D721Med (cell line): ENCODE data around the gene FOXD1.

Experiments used
- DNase-seq: peaks from one replicate; pipeline ENCODE4 v3.0.0; 2011; ENCODE audit warnings: low spot score; ENCODE audit not compliant: insufficient read length
- FAIRE-seq: peaks from 2 replicates; lab custom pipeline; 2011; peaks lifted over from hg19 to GRCh38; lab: Jason Lieb, UNC
- CTCF ChIP-seq: IDR thresholded peaks from 2 replicates; pipeline ENCODE4 v1.5.1; 2012; ENCODE audit warnings: mild to moderate bottlenecking, control low read depth; ENCODE audit not compliant: insufficient read depth; ENCODE audit errors: missing control alignments

The FOXD1 gene

DNA sequence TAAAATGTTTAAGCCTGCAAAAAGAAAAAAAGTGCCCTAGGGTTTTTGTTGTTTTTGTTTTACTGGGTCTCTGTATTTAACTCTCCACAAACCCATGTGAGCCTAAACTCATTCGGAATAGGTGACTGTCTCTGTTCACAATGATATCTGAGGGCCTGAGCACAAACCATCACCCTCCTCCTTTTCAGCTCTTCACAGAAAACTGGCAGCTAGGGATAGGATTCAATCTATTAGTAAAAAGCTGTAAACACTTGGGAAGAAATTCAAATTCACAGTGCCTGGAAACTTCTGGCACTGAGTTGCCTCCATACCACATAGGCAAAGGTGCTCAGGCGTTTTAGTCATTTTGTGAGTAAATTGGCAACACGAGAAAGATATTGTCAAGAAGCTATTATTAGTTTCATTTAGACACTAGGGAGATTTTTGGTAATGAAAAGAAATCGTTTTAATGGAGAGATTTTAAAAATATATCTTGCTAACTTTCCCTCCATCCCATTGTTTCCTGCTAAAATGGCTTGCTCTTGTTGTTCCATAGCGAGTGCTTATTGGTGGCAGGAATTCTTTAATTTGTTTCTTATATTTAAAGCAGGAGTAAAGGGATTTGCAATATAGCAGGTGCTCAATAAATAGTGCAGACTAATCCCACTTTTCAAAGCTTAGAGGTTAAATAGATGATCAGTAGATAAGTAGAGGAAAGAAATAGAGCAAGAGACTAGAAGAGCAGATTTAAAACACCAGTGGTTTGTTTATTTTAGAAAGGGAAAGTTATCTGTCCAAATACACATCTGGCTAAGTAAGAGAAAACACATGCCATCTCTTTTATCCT lies 9.7 kb downstream of the FOXD1 start:
- no peak for TF ChIP-seq CTCF
- no peak for DNase-seq
- FAIRE-seq, result no peak

DNA sequence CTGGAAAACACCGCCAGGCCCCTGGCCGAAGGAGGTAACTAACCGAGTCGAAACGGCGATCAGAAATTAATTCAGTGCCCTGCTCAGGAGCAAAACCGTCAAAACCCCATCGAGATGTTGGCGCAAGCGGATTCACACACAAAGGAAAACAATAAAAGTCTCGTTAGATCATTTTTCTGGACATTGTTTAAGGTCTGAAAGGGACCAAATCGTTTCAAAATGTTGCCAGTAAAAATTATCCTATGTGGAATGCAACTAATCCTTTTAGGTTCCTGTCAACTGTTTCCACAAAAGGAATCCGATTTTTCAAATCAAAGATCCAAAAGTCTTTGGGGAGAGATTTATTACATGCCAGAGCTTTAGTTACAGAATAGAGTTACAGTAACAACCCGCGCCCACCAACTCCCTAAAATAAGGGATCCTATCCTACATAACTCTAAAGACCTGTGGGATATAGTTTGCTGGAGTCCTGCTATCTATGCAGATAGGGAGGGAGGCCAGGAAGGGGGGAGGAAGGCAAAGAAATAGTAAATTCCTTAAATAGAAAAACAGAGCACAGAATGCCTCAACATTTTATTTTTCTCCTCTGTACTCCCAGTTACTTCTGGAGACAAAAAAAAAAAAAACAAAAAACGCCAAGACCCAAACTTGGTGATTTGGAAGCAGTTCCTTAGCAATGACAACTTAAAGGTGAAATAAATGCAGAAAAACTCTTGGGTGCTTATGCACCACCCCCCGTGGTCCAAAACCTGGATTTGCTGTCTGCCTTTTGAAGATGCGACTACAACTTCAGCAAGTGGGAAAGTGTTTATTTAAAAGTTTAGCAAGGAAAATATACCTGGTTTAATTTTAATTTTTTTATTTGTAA lies 10.6 kb downstream of the FOXD1 start:
- DNase-seq (no peak), FAIRE-seq (no peak)

DNA sequence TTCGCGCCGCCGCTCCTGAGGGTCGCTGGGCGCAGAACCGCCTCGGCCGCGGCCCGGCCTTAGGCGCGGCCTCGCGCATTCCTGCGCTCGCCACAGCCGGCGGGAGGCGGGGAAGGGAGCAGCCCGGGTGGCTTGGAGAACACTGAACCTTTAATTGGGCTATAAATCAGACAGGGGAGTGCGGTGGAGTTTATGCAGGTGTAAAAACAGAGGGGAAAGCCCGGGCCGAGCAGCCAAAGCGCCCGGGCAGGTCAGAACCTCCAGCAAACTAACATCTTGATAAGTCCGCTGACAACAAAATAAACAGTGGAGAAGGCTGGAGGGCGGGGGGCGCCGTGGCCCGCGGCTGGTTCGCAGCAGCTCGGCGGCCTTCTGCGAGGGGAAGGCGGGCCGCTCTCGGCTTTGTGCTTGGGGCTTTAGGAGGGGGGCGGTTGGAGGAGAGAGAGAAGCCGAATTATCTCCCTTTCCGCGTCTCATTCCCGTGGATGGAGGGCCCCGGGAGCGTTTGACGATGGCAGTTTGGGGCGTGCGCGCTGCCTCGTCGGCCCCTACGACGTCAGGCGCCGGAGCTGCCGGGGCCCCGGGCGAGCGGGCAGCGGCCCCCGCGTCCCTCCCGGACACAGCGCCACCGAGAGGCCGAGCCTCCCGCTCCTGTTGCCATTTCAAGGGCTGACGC lies 11.3 kb downstream of the FOXD1 start:
- no peak for DNase-seq
- no peak for TF ChIP-seq CTCF
- no peak for FAIRE-seq

More for the DNA sequence above, 10.6 kb downstream of the FOXD1 start:
- no peak for TF ChIP-seq CTCF

DNA sequence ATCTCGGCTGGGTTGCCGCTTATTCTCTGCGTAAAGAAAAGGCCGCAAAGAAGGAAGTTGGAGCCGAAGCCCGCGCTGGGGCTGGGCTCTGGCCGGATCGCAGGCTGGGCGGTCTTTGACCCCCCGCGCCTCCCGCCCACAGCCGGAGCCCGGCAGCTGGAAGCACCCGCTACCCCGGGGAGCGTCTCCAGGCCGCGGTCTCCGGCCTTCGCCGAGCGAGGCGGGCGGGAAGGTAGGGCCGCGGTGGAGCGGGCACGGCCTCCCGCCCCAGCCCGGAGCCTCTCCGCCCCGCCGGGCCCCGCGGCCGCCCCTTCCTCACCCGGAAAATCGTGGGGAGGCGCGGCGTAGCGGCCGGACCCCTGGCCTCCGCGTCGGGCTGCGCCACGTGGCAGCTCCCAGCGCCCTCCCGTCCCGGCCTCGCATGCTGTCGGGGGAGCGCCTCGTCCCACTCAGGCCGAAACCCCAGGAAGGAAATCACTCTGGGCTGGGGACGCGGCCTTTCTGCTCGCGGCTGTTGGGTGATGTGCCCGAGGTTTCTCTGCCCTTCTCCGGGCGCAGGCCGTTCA lies 12.0 kb downstream of the FOXD1 start:
- FAIRE-seq (no peak), DNase-seq (no peak)
- no peak for TF ChIP-seq CTCF

DNA sequence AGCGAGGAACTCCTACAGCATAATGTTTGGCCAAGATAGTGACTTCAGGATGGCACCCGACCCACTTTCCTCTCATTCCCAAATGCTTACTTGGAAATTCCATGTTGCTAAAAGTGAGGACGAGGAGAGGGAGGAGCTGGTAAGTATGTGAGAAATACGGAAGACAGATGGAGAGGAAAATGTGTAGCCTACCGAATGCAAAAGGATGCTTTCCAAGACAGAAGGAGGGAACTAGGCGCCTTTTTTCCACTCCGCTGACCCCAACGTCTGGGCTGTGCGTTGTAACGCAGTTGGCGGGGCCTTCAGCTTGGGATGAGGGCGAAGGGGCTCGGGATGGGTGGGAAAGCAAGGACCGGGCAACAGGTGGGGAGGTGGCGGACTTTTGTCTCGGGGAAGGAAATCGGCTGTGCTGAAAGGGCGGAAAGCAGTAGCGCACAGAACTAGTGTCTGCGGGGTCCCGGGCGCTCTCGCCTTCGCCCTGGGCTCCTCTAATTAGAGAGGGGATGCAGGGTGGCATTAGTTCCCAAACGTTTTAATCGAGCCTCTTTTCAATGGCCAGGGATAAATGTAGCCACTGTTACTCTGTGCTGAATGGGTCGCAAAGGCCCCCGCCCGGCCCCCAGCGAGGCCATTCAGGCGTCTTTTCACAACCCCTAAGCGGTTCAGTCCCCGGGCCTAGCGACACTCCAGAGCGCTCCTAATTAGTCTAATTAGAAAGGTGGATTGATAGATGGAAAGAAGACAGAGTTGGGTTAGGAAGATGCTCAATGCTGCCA lies 12.6 kb downstream of the FOXD1 start:
- no peak for DNase-seq
- FAIRE-seq, result no peak
- no peak for TF ChIP-seq CTCF

- no peak for FAIRE-seq
- no peak for TF ChIP-seq CTCF
Measured at GRCh38 chr5:73434907-73435306, 13.7 kb downstream of the FOXD1 start.

More at GRCh38 chr5:73434907-73435306, 13.7 kb downstream of the FOXD1 start:
- DNase-seq, result no peak
